Esophagus (tissue), 2 donors: ENCODE data around the gene OR6B1. TPM values are rescaled to one million over a fixed set of nuclear protein-coding genes. Genes with fewer than 3 reads are reported as not detected.

Experiments used
- polyA plus RNA-seq, 2 donors: library from polyadenylated mRNA; stranded (reverse); fragments of 200-250 nt; gene quantifications; one replicate each; pipeline ENCODE4 v1.2.3, GENCODE V29; 2013
- donor health status: healthy with polysubstance abuse.
- donor health status: Bipolar disorder and iron deficiency.

Gene OR6B1
- polyA plus RNA-seq, 2 donors: not detected

Other genes with a start within 250 kb of the OR6B1 start
- under 1 TPM; 0.09 to 0.98 TPM for gene CTAGE6, start 242.6 kb upstream of the OR6B1 start, polyA plus RNA-seq
- gene TCAF1, start 98.1 kb upstream of the OR6B1 start, polyA plus RNA-seq: 1 to 10 TPM; 7.4 to 8.8 TPM
- not detected for gene OR2F2, start 65.1 kb upstream of the OR6B1 start, polyA plus RNA-seq
- not detected for gene OR2F1, start 45.5 kb upstream of the OR6B1 start, polyA plus RNA-seq
- not detected for gene OR2A5, start 48.6 kb downstream of the OR6B1 start, polyA plus RNA-seq
- not detected for gene OR2A25, start 69.5 kb downstream of the OR6B1 start, polyA plus RNA-seq
- not detected for gene OR2A12, start 86.0 kb downstream of the OR6B1 start, polyA plus RNA-seq
- gene OR2A2, start 109.3 kb downstream of the OR6B1 start, polyA plus RNA-seq: not detected
- not detected for gene OR2A14, start 122.9 kb downstream of the OR6B1 start, polyA plus RNA-seq
- 1 to 10 TPM; 3.2 to 4.3 TPM for gene CTAGE4, start 183.1 kb downstream of the OR6B1 start, polyA plus RNA-seq
- gene ARHGEF35, start 195.5 kb downstream of the OR6B1 start, polyA plus RNA-seq: 10 to 100 TPM; 20.0 to 20.1 TPM
- gene OR2A42, start 239.3 kb downstream of the OR6B1 start, polyA plus RNA-seq: under 1 TPM in 1 of 2 donors, not detected in 1; 0.02 TPM